Left forelimb (tissue), 1 donor: ENCODE measurements around the gene FAM163B.

Source experiments
- DNase-seq: peaks from one replicate; pipeline ENCODE4 v3.0.0-alpha.2; 2018; ENCODE audit warnings: low spot score

FAM163B gene

GRCh38 chr9:133581011-133581410 is 28.2 kb downstream of the FAM163B start:
- no peak for DNase-seq

DNA sequence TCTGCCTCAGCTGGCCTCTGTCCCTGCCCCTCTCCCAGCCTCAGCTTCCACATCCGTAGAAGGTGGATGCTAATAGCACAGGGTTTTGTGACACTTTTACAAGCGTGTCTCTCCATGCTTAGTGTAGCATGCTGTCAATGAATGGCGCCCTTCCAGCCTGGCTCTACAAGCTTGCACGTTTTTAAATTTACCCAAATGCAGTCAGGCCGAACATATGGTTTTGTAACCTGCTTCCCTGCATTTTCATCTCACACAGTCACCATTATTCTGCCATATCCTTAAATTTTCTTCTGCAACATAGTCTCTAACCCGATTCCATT is 28.8 kb downstream of the FAM163B start:
- DNase-seq = no peak

DNA sequence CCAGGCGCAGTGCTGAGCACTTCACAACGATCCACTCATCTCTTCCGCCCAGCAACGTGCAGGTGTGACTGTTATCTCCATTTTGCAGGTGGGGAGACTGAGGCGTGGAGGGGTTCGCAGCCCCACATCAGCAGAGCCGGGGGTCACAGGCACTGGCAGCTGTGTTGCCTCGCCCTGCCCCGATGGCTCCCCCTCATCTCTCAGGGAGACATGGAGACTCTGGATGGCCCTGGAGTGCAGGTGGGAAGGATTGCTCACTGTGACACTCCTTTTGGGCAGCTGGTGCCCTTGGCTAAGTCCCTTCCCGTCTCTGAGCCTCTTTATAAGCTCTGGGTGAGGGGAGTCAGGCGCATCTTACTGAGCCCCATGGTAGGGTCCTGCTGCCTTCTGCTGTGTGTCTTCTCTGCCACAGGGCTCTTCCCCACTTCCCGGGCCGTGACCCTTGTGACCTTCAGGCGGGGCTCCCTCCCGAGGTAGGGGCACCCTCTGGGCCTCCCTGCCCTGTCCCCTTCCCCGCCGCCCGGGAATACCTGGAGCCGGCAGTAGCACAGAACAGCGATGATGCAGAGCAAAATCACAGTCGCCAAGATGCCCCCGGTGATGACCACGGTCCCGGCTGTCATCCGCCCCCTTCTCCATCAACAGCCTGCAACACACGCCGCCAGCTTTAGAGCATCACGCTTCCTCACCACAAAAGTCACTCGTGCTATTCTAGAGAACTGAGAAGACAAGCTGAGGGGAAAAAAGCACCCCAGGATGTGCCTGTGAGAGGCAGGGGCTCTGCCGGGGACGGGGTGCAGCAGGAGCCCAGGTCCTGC is 29.4 kb downstream of the FAM163B start:
- no peak for DNase-seq

DNA sequence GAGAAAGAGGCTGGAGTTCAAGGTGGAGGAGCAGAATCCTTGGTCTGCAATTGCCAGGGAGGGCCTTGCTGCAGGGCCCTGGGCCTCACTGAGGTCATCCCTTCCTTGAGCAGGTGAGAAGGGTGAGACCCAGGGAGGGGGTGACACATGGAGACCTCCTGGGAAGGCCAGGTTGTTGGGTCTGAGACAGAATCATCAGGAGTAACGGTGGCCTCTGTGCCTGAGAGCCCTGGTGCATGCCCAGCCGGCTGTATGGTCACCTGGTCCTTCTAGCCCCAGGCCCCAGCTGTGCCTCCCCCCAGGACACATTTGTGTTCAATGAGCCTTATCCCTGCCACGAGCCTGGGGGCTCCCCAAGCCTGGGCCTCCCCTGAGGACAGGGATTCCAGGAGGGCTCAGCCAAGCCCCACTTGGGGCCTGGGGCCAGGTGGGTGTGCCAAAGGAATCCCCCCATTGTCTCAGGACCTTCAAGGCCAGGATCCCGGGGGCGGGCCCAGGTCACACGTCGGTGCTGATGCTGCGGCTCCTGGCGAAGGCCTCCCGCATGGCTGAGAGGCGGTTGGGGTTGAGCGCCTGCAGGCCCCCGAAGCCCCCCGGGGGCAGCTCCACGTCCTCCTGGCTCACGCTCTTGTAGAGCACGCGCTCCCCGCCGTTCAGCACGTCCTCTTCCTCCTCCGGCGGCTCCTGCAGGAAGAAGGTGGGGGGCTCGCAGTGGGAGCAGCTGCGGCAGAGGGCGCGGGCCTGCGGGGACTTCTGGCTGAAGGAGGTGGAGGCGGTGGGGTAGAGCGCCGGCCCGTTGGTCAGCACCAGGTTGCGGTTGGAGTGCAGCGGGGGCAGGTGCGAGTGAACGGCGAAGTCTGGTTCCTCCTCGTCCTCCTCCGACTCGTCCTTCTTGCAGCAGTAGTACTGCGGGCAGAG is 30.4 kb downstream of the FAM163B start:
- DNase-seq = no peak

DNA sequence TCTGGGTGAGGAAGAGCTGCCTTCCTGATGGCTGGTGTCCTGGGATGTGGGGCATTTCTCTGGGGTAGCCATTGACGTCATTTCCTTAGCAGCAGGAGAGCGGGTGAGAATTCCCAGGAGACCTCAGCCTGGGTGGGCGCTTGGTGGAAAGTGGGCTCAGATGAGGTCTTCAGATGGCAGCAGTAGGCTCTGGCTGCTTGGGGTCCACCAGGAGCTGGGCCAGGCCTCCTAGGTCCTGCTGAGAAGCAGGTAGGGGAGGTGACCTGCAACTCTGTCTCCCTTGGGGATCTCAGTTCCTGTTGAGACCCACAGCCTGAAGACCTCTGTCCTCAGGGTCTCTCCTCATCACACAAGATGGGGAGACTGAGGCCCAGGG is 31.5 kb downstream of the FAM163B start:
- no peak for DNase-seq

- DNase-seq = no peak
These were observed 32.1 kb downstream of the FAM163B start for GRCh38 chr9:133576875-133577736.

DNA sequence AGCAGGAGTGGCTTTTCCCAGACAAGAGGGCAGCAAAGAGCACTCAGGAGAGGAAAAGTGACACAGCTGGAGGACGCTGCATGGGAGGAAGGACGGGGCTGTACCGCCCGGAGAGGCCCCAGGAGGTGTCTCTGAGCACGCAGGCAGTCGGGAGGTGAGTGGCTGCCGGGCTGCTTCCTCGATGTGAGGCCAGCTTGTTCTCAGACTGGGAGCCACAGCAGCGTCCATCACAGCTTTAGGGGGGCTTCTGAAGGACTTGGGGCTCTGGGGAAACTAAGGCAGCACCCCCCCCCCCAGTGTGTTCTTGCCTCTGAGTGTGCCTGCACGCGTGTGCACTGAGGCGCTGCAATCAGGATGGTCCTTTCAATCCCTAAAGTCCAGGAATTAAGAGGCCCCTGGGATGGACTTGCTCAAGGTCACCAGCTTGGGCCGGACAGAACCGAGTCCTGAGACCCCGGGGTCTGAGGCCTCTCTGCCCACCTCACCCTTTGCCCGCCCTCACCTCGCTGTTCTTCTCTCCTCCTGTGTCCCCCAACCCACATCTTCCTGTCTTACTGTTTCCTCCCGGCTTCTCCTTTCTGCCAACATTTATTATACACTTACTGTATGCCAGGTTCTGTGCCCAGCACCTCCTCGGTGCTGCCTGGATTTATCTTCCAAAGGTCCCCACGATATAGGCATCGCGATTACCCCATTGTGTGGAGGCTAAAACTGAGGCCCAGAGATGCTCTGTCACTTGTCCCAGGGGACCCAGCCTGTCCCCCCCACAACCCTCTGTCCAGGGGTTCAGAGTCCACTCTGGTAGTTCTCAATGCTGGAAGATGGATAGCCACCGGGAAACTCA is 32.9 kb downstream of the FAM163B start:
- no peak for DNase-seq

DNA sequence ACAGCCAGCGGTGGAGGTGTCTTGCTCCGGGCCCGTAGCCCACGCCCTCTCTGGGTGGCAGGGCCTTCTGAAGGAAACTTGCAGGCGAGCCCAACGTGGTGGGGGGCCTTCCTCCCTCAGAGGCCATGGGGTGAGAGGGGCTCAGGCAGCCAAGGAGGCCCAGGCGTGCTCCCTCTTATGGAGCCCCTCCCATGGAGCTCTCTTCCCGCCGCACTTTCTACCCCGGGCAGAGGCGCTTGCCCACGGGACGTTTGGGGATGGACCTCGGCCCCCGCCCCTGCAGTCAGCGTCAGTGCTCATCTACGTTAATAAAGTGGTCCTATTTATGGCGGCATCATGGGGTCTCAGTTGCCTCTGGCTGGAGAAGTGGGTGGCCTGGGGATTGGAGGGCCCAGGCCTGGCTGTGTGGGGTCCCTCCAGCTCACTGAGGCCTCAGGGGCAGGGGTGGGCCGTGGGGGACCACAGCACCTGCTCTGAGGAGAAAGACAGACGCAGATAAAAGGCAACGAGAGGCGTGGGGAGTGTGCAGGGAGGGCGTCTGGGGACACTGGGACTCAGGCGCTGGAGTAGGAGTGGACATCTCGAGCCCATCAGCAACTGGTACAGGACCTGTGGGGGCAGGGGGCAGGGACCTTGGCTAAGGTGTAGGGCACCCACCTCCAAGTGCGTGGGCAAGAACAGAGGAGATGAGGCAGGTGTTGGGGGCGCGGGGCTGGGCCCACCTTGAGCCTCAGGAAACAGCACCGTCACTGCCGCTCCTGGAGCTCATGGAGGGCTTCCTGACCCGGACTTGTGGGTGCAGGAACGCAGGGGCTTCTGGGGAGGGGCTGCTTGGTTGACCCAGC is 33.8 kb downstream of the FAM163B start:
- no peak for DNase-seq

- DNase-seq = no peak
These were observed 34.4 kb downstream of the FAM163B start for GRCh38 chr9:133574771-133575170.

DNA sequence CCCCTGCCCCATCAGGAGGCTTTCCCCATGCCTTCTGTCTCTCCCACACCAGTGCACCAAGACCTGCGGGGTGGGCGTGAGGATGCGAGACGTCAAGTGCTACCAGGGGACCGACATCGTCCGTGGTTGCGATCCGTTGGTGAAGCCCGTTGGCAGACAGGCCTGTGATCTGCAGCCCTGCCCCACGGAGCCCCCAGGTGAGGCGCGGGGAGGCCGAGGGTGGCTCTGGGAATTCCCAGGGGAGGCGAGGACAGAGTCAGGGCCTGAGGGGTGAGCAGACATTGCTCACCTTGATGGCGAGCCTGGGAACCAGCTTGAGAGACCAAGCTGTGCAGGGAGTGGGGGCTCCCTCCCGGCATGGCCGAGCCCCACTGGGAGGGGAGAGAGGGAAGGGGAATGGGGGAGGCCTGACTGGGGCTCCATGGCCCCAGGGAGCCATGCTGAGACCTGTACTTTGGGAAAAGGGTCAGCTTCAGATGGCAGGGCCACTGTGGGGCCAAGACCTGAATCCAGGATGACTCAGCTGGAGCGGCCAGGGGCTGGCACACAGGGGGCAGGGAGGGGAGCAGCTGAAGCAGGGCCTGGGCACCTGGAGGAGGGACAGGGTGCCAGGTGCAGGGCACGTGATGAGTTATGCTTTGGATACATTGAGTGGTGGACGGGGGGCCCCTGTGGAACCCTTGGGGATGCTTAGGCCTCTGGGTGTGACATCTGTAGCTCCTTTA is 35.2 kb downstream of the FAM163B start:
- no peak for DNase-seq

- DNase-seq = no peak
These were observed 36.3 kb downstream of the FAM163B start for GRCh38 chr9:133572821-133573361.

- DNase-seq = no peak
These were observed 37.1 kb downstream of the FAM163B start for GRCh38 chr9:133571896-133572595.

DNA sequence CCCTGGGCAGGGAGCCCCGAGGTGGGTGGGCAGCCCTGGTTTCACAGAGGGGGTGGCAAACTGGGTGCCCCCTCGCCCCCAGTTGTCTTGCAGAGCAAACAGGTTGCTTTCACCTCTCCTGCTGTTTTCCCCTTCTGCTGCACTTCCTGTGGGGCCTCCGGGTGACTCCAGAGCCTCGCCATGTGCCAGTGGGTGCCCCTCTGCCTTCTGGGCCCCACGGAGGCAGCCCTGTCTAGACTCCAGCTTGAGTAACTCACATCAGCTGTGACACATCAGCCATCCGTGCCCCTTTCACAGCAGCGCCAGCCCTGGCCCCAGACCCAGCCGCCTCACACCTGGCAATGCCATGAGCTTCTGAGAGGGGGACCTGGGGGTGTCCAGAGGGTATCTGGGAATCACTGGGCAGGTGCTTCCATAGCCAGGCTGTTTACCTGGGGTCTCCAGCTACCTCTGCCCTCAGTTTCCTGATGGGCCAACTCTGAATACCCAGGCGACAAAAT is 37.7 kb downstream of the FAM163B start:
- no peak for DNase-seq

DNA sequence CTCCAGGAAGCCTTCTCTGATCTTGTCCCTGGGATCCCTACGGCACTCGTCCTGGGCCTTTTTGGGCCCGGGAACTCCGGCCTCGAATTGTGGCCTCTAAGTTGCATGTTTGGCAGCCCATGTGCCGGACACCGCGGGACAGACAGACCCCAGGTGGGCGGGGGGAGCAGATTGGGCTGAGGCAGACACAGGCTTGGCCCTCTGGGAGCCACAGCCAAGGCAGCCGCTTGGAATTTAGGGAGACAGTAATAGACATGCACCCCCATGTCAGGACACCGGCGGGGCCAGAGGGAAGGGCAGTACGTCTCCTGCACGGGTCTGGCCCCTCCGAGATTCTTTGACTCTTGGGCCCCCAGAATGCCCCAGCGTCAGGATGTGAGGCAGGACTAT is 38.5 kb downstream of the FAM163B start:
- DNase-seq = no peak

DNA sequence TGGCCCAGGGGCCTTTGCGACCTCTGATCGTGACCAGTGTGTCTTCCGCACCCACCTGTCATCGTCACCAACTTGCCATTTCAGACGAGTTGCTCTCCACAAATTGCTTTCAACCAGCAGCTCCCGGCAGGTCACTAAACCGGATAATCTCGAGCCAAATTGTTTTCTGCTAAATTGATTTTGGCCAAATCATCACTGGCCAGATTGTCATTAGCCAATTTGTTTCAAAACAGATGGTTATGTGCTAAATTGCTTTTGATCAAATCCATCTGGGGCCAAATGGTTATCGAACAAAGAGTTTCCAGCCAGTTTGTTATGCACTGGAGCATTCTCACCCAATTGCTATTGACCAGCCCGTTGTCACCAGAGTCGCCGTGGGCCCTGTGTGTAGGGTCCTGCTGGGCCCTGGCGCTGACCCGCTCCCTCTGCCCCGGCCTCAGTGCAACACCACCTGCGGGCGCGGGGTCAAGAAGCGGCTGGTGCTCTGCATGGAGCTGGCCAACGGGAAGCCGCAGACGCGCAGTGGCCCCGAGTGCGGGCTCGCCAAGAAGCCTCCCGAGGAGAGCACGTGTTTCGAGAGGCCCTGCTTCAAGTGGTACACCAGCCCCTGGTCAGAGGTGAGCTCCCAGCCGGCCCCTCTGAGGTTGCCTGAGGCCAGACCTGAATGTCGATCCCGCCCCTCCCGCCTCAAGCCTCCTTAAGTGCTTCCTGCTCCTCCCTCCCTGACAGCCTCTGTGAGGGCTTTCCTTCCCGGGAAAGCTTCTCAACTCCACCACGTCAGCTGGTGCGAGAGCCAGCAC is 39.1 kb downstream of the FAM163B start:
- no peak for DNase-seq

DNA sequence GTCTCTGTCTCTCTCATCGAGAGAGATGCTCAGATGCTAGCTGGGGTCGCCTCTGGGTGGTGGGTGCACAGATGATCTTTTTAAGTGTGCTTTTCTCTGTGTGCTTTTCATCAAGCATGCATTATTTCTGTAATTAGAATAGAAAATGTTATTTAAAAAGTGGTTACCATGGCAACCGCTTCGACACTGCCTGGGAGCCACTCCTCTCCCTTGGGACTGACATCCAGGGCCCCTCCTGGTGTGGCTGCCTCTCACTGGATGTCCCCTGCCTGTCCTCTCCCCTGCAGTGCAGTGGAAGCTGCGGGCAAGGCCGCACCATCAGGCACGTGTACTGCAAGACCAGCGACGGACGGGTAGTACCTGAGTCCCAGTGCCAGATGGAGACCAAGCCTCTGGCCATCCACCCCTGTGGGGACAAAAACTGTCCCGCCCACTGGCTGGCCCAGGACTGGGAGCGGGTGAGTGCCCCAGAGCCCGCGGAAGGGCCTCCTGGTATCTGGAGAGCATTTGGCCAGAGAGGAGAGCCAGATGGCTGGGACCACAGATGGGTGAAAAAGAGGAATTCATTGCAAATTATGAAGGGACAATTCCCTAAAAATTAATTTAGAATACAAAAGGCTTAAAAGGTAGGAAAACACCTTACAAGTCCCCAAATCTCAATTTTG is 39.9 kb downstream of the FAM163B start:
- DNase-seq = no peak

GRCh38 chr9:133568186-133568585 is 41.0 kb downstream of the FAM163B start:
- DNase-seq = no peak
